Transverse colon (tissue), 4 donors: Measurements from ENCODE around the gene LCN12. TPM values are rescaled to one million over a fixed set of nuclear protein-coding genes. Genes with fewer than 3 reads are reported as not detected.
"Not testable (repeated sequence)": the region's sequence is repeated elsewhere in the genome, so short reads cannot be mapped to it uniquely, and the experiment has no call there.

Experiments used
- DNase-seq: peaks from one replicate; pipeline ENCODE4 v3.0.0-alpha.2; 2019
- H3K27ac ChIP-seq, 4 donors: fragments of 200-600 bp; sonication (generic); 2 replicates each; pipeline ENCODE4 v1.5.1; 2016 to 2018; ENCODE audit warnings: inconsistent platforms in 4 of 4
- H3K27me3 ChIP-seq: fragments of 200-600 bp; sonication (generic); 2 replicates; pipeline ENCODE4 v1.5.1; 2017; ENCODE audit warnings: inconsistent platforms
- H3K36me3 ChIP-seq, 4 donors: fragments of 200-600 bp; sonication (generic); 2 replicates each; pipeline ENCODE4 v1.5.1; 2017 to 2019; ENCODE audit warnings: inconsistent platforms in 4 of 4
- H3K4me1 ChIP-seq, 4 donors: fragments of 200-600 bp; sonication (generic); 2 replicates each; pipeline ENCODE4 v1.5.1; 2017 to 2020; ENCODE audit warnings: inconsistent platforms in 4 of 4
- H3K4me3 ChIP-seq, 4 donors: fragments of 200-600 bp; sonication (generic); 1 replicate in 1 of 4; 2 replicates in 3 of 4; pipeline versions ENCODE4 v1.5.1 to v1.6.1; 2017 to 2019; ENCODE audit warnings: inconsistent platforms in 4 of 4
- H3K9me3 ChIP-seq, 2 donors: fragments of 200-600 bp; sonication (generic); 2 replicates each; pipeline ENCODE4 v1.5.1; 2017 to 2019; ENCODE audit warnings: inconsistent platforms in 2 of 2
- EP300 ChIP-seq: sonication (generic); formaldehyde crosslinking; IDR thresholded peaks from one replicate; pipeline ENCODE4 v1.6.1; 2017; ENCODE audit warnings: antibody characterized with exemption, low read depth
- POLR2A ChIP-seq: fragments of 450-650 bp; IDR thresholded peaks from one replicate; pipeline ENCODE4 v1.6.1; 2016; ENCODE audit warnings: antibody characterized with exemption, mild to moderate bottlenecking, moderate library complexity
- POLR2AphosphoS5 ChIP-seq, 3 donors: sonication (generic); formaldehyde crosslinking; IDR thresholded peaks; one replicate each; pipeline ENCODE4 v1.6.1; 2016; ENCODE audit warnings: antibody characterized with exemption in 3 of 3
- WGBS, 2 donors: methylation state at CpG; one replicate each; pipeline ENCODE4 v1.1.5; 2018; ENCODE audit warnings: low coverage in 1 of 2; 5-methylcytosine and 5-hydroxymethylcytosine counted together
- in situ Hi-C, 4 donors: fragments of 200-750 bp; cut with MboI; loops; one replicate each; pipeline versions ENCODE4 v1.15.0 to v1.15.1; 2017; ENCODE audit warnings: low sequenced_read_pairs in 3 of 4, low pct_ligation_motif_present in 1 of 4, low pct_unique_long_range_greater_than_20kb in 1 of 4
- intact Hi-C: fragments of 100-400 bp; cut with DNase I; formaldehyde crosslinking; loops from one replicate; pipeline ENCODE4 v1.15.1; 2023; ENCODE audit warnings: low total_unique reads
- total RNA-seq, 4 donors: library from RNA; depleted of rRNA; stranded (reverse); fragments of >200 nt; gene quantifications; one replicate each; pipeline ENCODE4 v1.1.0, GENCODE V29; 2016
- TF ChIP-seq, protein P1 (sequence below), 5 experiments: fragments of 200-600 bp in 3 of 5; fragments of 450-650 bp in 2 of 5; sonication (generic) in 3 of 5; IDR thresholded peaks; 1 replicate in 2 of 5; 2 replicates in 3 of 5; pipeline ENCODE4 v1.5.1; 2016 to 2017; ENCODE audit warnings: antibody characterized with exemption in 5 of 5, inconsistent platforms in 3 of 5, mild to moderate bottlenecking in 2 of 5, moderate library complexity in 1 of 5

The LCN12 gene
- total RNA-seq, 4 donors from 2014 or later, result 1.2 to 52.7 (median 5.5) TPM

DNA sequence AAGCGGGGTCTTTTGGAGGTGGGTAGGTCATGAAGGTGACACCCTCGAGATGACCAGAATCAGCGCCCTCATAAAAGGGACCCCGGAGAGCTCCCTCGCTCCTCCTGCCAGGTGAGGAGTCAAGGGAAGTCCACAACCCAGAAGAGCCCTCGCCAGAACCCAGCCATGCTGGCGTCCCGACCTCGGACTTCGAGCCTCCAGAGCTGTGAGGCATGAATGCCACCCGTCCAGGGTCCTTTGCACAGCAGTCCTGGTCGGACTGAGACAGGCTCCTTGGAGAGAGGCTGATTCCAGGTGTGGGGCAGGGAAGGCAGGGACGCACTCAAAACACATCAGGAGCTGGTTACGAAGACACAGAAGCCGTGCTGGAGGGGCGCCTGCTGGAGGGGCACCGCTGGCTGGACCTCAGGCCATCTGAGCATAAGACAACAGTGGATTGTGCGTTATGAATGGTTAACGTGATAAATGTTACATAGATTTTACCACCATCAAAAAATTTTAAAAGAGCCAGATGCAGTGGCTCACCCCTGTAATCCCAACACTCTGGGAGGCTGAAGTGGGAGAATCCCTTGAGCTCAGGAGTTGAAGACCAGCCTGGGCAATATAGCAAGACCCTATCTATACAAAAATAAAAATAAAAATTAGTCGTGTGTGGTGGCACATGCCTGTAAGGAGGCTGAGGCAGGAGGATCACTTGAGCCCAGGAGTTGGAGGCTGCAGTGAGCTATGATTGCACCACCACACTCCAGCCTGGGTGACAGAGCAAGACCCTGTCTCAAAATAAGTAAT lies 50.0 kb downstream of the LCN12 start:
- Histone ChIP-seq H3K36me3 (no peaks in the 10 kb centered on the region), H3K4me1 (peaks cover 5 to 14% (median 7%) of the 10 kb centered on the region in 4 donors), H3K27me3 (no peaks in the 10 kb centered on the region), H3K9me3 (no peaks in the 10 kb centered on the region), H3K27ac (no peak overlapping the region), H3K4me3 (no peak overlapping the region)
- in situ Hi-C loops, result no loop called here
- intact Hi-C loops, result no loop called here
- 69 to 87% methylated on average over 14 to 20 of the region's 20 CpGs for WGBS, 2 donors
- DNase-seq, result no peak
- no peak for TF ChIP-seq POLR2A
- no peak for TF ChIP-seq EP300
- TF ChIP-seq, protein P1, sequence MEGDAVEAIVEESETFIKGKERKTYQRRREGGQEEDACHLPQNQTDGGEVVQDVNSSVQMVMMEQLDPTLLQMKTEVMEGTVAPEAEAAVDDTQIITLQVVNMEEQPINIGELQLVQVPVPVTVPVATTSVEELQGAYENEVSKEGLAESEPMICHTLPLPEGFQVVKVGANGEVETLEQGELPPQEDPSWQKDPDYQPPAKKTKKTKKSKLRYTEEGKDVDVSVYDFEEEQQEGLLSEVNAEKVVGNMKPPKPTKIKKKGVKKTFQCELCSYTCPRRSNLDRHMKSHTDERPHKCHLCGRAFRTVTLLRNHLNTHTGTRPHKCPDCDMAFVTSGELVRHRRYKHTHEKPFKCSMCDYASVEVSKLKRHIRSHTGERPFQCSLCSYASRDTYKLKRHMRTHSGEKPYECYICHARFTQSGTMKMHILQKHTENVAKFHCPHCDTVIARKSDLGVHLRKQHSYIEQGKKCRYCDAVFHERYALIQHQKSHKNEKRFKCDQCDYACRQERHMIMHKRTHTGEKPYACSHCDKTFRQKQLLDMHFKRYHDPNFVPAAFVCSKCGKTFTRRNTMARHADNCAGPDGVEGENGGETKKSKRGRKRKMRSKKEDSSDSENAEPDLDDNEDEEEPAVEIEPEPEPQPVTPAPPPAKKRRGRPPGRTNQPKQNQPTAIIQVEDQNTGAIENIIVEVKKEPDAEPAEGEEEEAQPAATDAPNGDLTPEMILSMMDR (IDR thresholded peaks at IDR 0.05), result no peak
- TF ChIP-seq POLR2AphosphoS5 (IDR thresholded peaks at IDR 0.05), result no peak

DNA sequence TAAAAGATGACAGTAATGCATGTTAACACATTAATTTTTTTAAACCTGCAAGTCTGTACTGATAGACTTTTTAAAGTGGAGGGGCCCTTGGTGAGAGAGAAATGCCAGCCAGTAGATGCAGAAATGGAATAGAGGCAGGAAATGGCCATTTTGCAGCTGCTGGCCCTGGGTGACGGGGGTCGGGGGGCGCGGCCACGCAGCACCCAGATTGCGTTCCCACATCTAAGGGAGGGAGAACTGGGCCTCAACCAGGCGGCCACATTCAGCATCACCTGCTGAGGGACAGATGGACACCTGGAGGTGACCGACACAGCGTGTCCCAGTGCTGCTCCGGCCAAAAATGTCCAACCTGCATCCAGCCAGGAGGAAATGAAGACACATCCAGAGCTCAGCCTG lies 50.6 kb downstream of the LCN12 start:
- intact Hi-C loops, result no loop called here
- TF ChIP-seq EP300, result no peak
- no peak for TF ChIP-seq POLR2A
- TF ChIP-seq POLR2AphosphoS5 (IDR thresholded peaks at IDR 0.05), result no peak
- TF ChIP-seq, protein P1 (IDR thresholded peaks at IDR 0.05), result no peak
- no peak overlapping the region for H3K4me3 ChIP-seq
- H3K36me3 ChIP-seq, result no peaks in the 10 kb centered on the region
- no peaks in the 10 kb centered on the region for H3K27me3 ChIP-seq
- peaks cover 0 to 8% (median under 1%) of the 10 kb centered on the region in 4 donors for H3K4me1 ChIP-seq
- 83% methylated on average over 10 of the region's 10 CpGs; no CpG with 5 or more reads in 1 of the 2 donors for WGBS, 2 donors
- DNase-seq, result no peak
- no peak overlapping the region for H3K27ac ChIP-seq
- in situ Hi-C loops, result no loop called here
- H3K9me3 ChIP-seq, result no peaks in the 10 kb centered on the region

DNA sequence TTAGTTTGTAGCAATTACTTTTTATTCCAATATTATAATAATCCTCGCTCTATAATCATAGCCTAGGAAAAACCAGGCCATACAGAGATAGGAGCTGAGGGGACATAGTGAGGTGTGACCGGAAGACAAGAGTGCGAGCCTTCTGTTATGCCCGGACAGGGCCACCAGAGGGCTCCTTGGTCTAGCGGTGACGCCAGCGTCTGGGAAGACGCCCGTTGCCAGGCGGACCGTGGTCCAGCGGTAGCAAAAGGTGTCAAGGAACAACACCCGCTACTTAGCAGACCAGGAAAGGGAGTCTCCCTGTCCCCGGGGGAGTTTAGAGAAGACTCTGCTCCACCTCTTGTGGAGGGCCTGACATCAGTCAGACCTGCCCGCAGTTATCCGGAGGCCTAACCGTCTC lies 52.2 kb downstream of the LCN12 start:
- TF ChIP-seq, protein P1 (IDR thresholded peaks at IDR 0.05), result peak in 4 of 5 experiments; percentile 43 to 58 (median 50)
- intact Hi-C loops, H3K36me3 ChIP-seq, in situ Hi-C loops, H3K4me1 ChIP-seq, DNase-seq, H3K27me3 ChIP-seq, H3K9me3 ChIP-seq, H3K27ac ChIP-seq, H3K4me3 ChIP-seq: not testable (repeated sequence)
- 40 to 42% methylated on average over 1 to 17 of the region's 17 CpGs for WGBS, 2 donors

Other genes with a start within 250 kb of the LCN12 start
- 10 to 100 TPM in 1 of 4 donors, 1 to 10 TPM in 3; 3.5 to 12.3 (median 3.9) TPM for gene DIPK1B, start 239.7 kb upstream of the LCN12 start, total RNA-seq
- gene LCN10, start 209.3 kb upstream of the LCN12 start, total RNA-seq, result 10 to 100 TPM in 1 of 4 donors, 1 to 10 TPM in 2, under 1 TPM in 1; 0.96 to 33.6 (median 3.3) TPM
- 1 to 10 TPM in 2 of 4 donors, not detected in 2; 1.1 to 2.9 TPM for gene LCN6, start 203.7 kb upstream of the LCN12 start, total RNA-seq
- gene LCN8, start 194.0 kb upstream of the LCN12 start, total RNA-seq, result not detected
- gene LCN15, start 187.8 kb upstream of the LCN12 start, total RNA-seq, result 10 to 100 TPM in 1 of 4 donors, 1 to 10 TPM in 1, not detected in 2; 6.4 to 11.9 TPM
- gene TMEM141, start 160.9 kb upstream of the LCN12 start, total RNA-seq, result 100 to 1,000 TPM; 179 to 392 (median 224) TPM
- 100 to 1,000 TPM in 1 of 4 donors, 10 to 100 TPM in 3; 25.2 to 161 (median 63.5) TPM for gene CCDC183, start 155.9 kb upstream of the LCN12 start, total RNA-seq
- 100 to 1,000 TPM in 3 of 4 donors, 10 to 100 TPM in 1; 71.3 to 227 (median 160) TPM for gene RABL6, start 144.3 kb upstream of the LCN12 start, total RNA-seq
- gene AJM1, start 109.8 kb upstream of the LCN12 start, total RNA-seq, result 10 to 100 TPM in 3 of 4 donors, 1 to 10 TPM in 1; 9.8 to 26.5 (median 17.0) TPM
- 100 to 1,000 TPM in 2 of 4 donors, 10 to 100 TPM in 2; 69.7 to 134 (median 107) TPM for gene PHPT1, start 102.9 kb upstream of the LCN12 start, total RNA-seq
- gene MAMDC4, start 99.9 kb upstream of the LCN12 start, total RNA-seq, result 10 to 100 TPM; 11.4 to 52.5 (median 23.2) TPM
- 100 to 1,000 TPM; 353 to 618 (median 555) TPM for gene EDF1, start 86.0 kb upstream of the LCN12 start, total RNA-seq
- 10 to 100 TPM; 12.5 to 60.6 (median 13.8) TPM for gene TRAF2, start 65.8 kb upstream of the LCN12 start, total RNA-seq
- 100 to 1,000 TPM; 294 to 820 (median 446) TPM for gene FBXW5, start 7.5 kb upstream of the LCN12 start, total RNA-seq
- gene C8G, start 7.0 kb upstream of the LCN12 start, total RNA-seq, result 1 to 10 TPM in 3 of 4 donors, not detected in 1; 4.3 to 7.9 (median 6.4) TPM
- 10 to 100 TPM in 3 of 4 donors, 1 to 10 TPM in 1; 6.8 to 59.1 (median 17.8) TPM for gene PTGDS, start 25.2 kb downstream of the LCN12 start, total RNA-seq
- under 1 TPM in 2 of 4 donors, not detected in 2; 0.27 to 0.75 TPM for gene LCNL1, start 30.7 kb downstream of the LCN12 start, total RNA-seq
- gene PAXX, start 40.1 kb downstream of the LCN12 start, total RNA-seq, result 10 to 100 TPM; 49.3 to 85.2 (median 66.0) TPM
- 1 to 10 TPM in 2 of 4 donors, not detected in 2; 2.5 to 3.8 TPM for gene CLIC3, start 44.3 kb downstream of the LCN12 start, total RNA-seq
- gene ABCA2, start 76.0 kb downstream of the LCN12 start, total RNA-seq, result 100 to 1,000 TPM in 2 of 4 donors, 10 to 100 TPM in 2; 51.1 to 204 (median 96.5) TPM
- not detected for gene FUT7, start 79.8 kb downstream of the LCN12 start, total RNA-seq
- gene NPDC1, start 93.9 kb downstream of the LCN12 start, total RNA-seq, result 100 to 1,000 TPM in 2 of 4 donors, 10 to 100 TPM in 2; 58.0 to 972 (median 274) TPM
- gene ENTPD2, start 101.8 kb downstream of the LCN12 start, total RNA-seq, result 10 to 100 TPM in 3 of 4 donors, 1 to 10 TPM in 1; 3.6 to 17.1 (median 14.1) TPM
- gene SAPCD2, start 118.3 kb downstream of the LCN12 start, total RNA-seq, result 10 to 100 TPM in 1 of 4 donors, 1 to 10 TPM in 2, under 1 TPM in 1; 0.37 to 37.2 (median 3.3) TPM
- 10 to 100 TPM in 2 of 4 donors, 1 to 10 TPM in 2; 6.4 to 28.8 (median 11.7) TPM for gene UAP1L1, start 125.2 kb downstream of the LCN12 start, total RNA-seq
- gene MAN1B1, start 134.7 kb downstream of the LCN12 start, total RNA-seq, result 100 to 1,000 TPM in 1 of 4 donors, 10 to 100 TPM in 3; 56.5 to 106 (median 70.0) TPM
- gene DPP7, start 162.5 kb downstream of the LCN12 start, total RNA-seq, result 100 to 1,000 TPM in 2 of 4 donors, 10 to 100 TPM in 2; 54.2 to 141 (median 103) TPM
- under 1 TPM in 1 of 4 donors, not detected in 3; 0.14 TPM for gene GRIN1, start 186.9 kb downstream of the LCN12 start, total RNA-seq
- gene LRRC26, start 217.8 kb downstream of the LCN12 start, total RNA-seq, result 100 to 1,000 TPM in 1 of 4 donors, 10 to 100 TPM in 3; 31.8 to 437 (median 64.8) TPM
- not detected for gene TMEM210, start 219.8 kb downstream of the LCN12 start, total RNA-seq
- 100 to 1,000 TPM in 2 of 4 donors, 10 to 100 TPM in 2; 37.0 to 176 (median 70.3) TPM for gene ANAPC2, start 236.3 kb downstream of the LCN12 start, total RNA-seq
- gene SSNA1, start 236.4 kb downstream of the LCN12 start, total RNA-seq, result 100 to 1,000 TPM in 2 of 4 donors, 10 to 100 TPM in 2; 93.5 to 104 (median 99.8) TPM
- 100 to 1,000 TPM in 2 of 4 donors, 10 to 100 TPM in 2; 76.2 to 228 (median 117) TPM for gene TPRN, start 248.5 kb downstream of the LCN12 start, total RNA-seq